Keratinocyte (primary cell): ENCODE measurements around the gene CASP14. TPM values are rescaled to one million over a fixed set of nuclear protein-coding genes. Genes with fewer than 3 reads are reported as not detected.

ENCODE experiments used
- DNase-seq: peaks from one replicate; pipeline ENCODE4 v3.0.0-alpha.2; 2011; ENCODE audit warnings: low read depth, missing footprints, low spot score
- FAIRE-seq: peaks from 2 replicates; lab custom pipeline; 2011; peaks lifted over from hg19 to GRCh38; lab: Jason Lieb, UNC
- H2AFZ ChIP-seq: 2 replicates; pipeline ENCODE4 v1.6.0; 2012; ENCODE audit warnings: low read length, control low read depth, inconsistent platforms; ENCODE audit not compliant: control insufficient read depth
- H3K27ac ChIP-seq: 2 replicates; pipeline ENCODE4 v1.5.1; 2011; ENCODE audit warnings: low read length; ENCODE audit not compliant: control insufficient read depth, insufficient read depth
- H3K27me3 ChIP-seq: 3 replicates; pipeline ENCODE4 v1.6.0; 2011; ENCODE audit warnings: low read length; ENCODE audit not compliant: control insufficient read depth, insufficient read depth; ENCODE audit errors: extremely low read depth
- H3K36me3 ChIP-seq, 2 experiments: 2 replicates in 1 of 2; 3 replicates in 1 of 2; pipeline ENCODE4 v1.5.1; 2011; ENCODE audit warnings: low read length in 2 of 2, mild to moderate bottlenecking in 1 of 2; ENCODE audit not compliant: control insufficient read depth in 2 of 2, insufficient read depth in 2 of 2; ENCODE audit errors: extremely low read depth in 1 of 2
- H3K4me1 ChIP-seq: 3 replicates; pipeline ENCODE4 v1.5.1; 2011; ENCODE audit warnings: low read length; ENCODE audit not compliant: control insufficient read depth, insufficient read depth; ENCODE audit errors: extremely low read depth
- H3K4me2 ChIP-seq: 3 replicates; pipeline ENCODE4 v1.6.0; 2011; ENCODE audit warnings: low read depth, low read length; ENCODE audit not compliant: control insufficient read depth, insufficient read depth; ENCODE audit errors: extremely low read depth
- H3K4me3 ChIP-seq, 3 experiments: fragments of 200-600 bp in 1 of 3; sonication (generic) in 1 of 3; 2 replicates in 2 of 3; 3 replicates in 1 of 3; pipeline ENCODE4 v1.5.1; 2011 to 2016; ENCODE audit warnings: low read length in 3 of 3, mild to moderate bottlenecking in 3 of 3, control low read depth in 2 of 3, inconsistent platforms in 1 of 3, low read depth in 1 of 3, mixed read lengths in 1 of 3, mixed run types in 1 of 3, moderate library complexity in 1 of 3; ENCODE audit not compliant: control insufficient read depth in 2 of 3, insufficient read depth in 2 of 3; ENCODE audit errors: extremely low read depth in 1 of 3
- H3K79me2 ChIP-seq: 2 replicates; pipeline ENCODE4 v1.6.0; 2012; ENCODE audit warnings: low read length; ENCODE audit not compliant: control insufficient read depth, insufficient read depth
- H3K9ac ChIP-seq: 3 replicates; pipeline ENCODE4 v1.6.0; 2011; ENCODE audit warnings: low read length; ENCODE audit not compliant: control insufficient read depth, insufficient read depth; ENCODE audit errors: extremely low read depth
- H3K9me1 ChIP-seq: 3 replicates; pipeline ENCODE4 v1.6.0; 2011; ENCODE audit warnings: low read length; ENCODE audit not compliant: control insufficient read depth, insufficient read depth; ENCODE audit errors: extremely low read depth
- H3K9me3 ChIP-seq: 2 replicates; pipeline ENCODE4 v1.5.1; 2012; ENCODE audit warnings: low read depth, low read length; ENCODE audit not compliant: control insufficient read depth
- H4K20me1 ChIP-seq: 3 replicates; pipeline ENCODE4 v1.6.0; 2011; ENCODE audit warnings: low read length; ENCODE audit not compliant: control insufficient read depth, insufficient read depth; ENCODE audit errors: extremely low read depth
- CTCF ChIP-seq, 3 experiments: IDR thresholded peaks in 1 of 3; conservative IDR thresholded peaks in 1 of 3; optimal IDR thresholded peaks in 1 of 3; 2 replicates in 2 of 3; 3 replicates in 1 of 3; pipeline versions ENCODE3 to v1.5.1; 2011; ENCODE audit warnings: low read length in 3 of 3, mild to moderate bottlenecking in 3 of 3, moderate library complexity in 2 of 3, control low read depth in 1 of 3, inconsistent platforms in 1 of 3; ENCODE audit not compliant: insufficient read depth in 2 of 3; ENCODE audit errors: extremely low read depth in 1 of 3
- EZH2 ChIP-seq: IDR thresholded peaks from one replicate; pipeline ENCODE4 v1.6.1; 2012; ENCODE audit warnings: inconsistent platforms, mild to moderate bottlenecking, low read length, moderate library complexity
- dilution Hi-C: fragments of 300-500 bp; cut with MboI; formaldehyde crosslinking; loops from one replicate; pipeline ENCODE4 v1.7.0; 2020; ENCODE audit warnings: low sequenced_read_pairs; ENCODE audit not compliant: extremely low pct_ligation_motif_present
- polyA plus RNA-seq, 5 experiments: library from polyadenylated mRNA; depleted of rRNA in 3 of 5; stranded (reverse) in 3 of 5; stranded (forward) in 1 of 5; unstranded in 1 of 5; fragments of >200 nt; gene quantifications; 1 replicate in 1 of 5; 2 replicates in 3 of 5; 3 replicates in 1 of 5; pipeline versions ENCODE4 v1.2.1 to v1.2.3, GENCODE V29; 2011 to 2012; ENCODE audit warnings: missing spikeins in 2 of 5, low read depth in 1 of 5, low replicate concordance in 1 of 5

Gene CASP14
- polyA plus RNA-seq, 1 donor (not counting 4 experiments of a cell fraction or from before 2014, with no cell fraction given), result 122 TPM

- Histone ChIP-seq H3K36me3 (peaks cover 0 to 2% of the 10 kb centered on the region in 2 experiments), H4K20me1 (no peaks in the 10 kb centered on the region), H3K79me2 (no peaks in the 10 kb centered on the region), H3K9me1 (no peaks in the 10 kb centered on the region), H3K4me3 (no peak overlapping the region), H3K9me3 (no peaks in the 10 kb centered on the region), H3K4me1 (peaks cover 8% of the 10 kb centered on the region), H3K4me2 (no peak overlapping the region), H3K27ac (no peak overlapping the region), H3K9ac (no peak overlapping the region), H2AFZ (peak overlapping the region; percentile 6), H3K27me3 (no peaks in the 10 kb centered on the region)
- FAIRE-seq (peak; percentile 20), DNase-seq (no peak)
- dilution Hi-C loops, result no loop called here
- no peak for TF ChIP-seq EZH2
- no peak for TF ChIP-seq CTCF (optimal IDR thresholded peaks at IDR 0.05 in 1 of 3, IDR thresholded peaks at IDR 0.05 in 1 of 3, conservative IDR thresholded peaks at IDR 0.05 in 1 of 3; ENCODE audit: extremely low read depth in 1 of 3, insufficient read depth in 2 of 3, low read length in 3 of 3)
These were observed 1.2 kb upstream of the CASP14 start for GRCh38 chr19:15048128-15048527.

GRCh38 chr19:15050639-15051038 lies 1.4 kb downstream of the CASP14 start:
- peaks cover 8% of the 10 kb centered on the region for H3K4me1 ChIP-seq
- DNase-seq (no peak), FAIRE-seq (no peak)
- dilution Hi-C loops, result no loop called here
- H3K9me1 ChIP-seq, result no peaks in the 10 kb centered on the region
- no peak overlapping the region for H2AFZ ChIP-seq
- no peaks in the 10 kb centered on the region for H3K27me3 ChIP-seq
- H3K4me2 ChIP-seq, result no peak overlapping the region
- H3K4me3 ChIP-seq, result peak overlapping the region in 1 of 3 experiments; percentile 23
- no peak overlapping the region for H3K27ac ChIP-seq
- TF ChIP-seq EZH2 (no peak), CTCF (optimal IDR thresholded peaks at IDR 0.05 in 1 of 3, IDR thresholded peaks at IDR 0.05 in 1 of 3, conservative IDR thresholded peaks at IDR 0.05 in 1 of 3; ENCODE audit: extremely low read depth in 1 of 3, insufficient read depth in 2 of 3, low read length in 3 of 3) (no peak)
- H3K36me3 ChIP-seq, result peaks cover 0 to 6% of the 10 kb centered on the region in 2 experiments
- H3K79me2 ChIP-seq, result no peaks in the 10 kb centered on the region
- H3K9ac ChIP-seq, result no peak overlapping the region
- H3K9me3 ChIP-seq, result no peaks in the 10 kb centered on the region
- H4K20me1 ChIP-seq, result no peaks in the 10 kb centered on the region
